ENCODE measurements around the gene PAGR1.
A peak's percentile ranks its signal among the peaks of the same experiment; 100 is the strongest.
"Not testable (repeated sequence)": the region's sequence is repeated elsewhere in the genome, so short reads cannot be mapped to it uniquely, and the experiment has no call there.

PAGR1 gene

GRCh38 chr16:29815793-29816693, at the start of gene PAGR1:
PAGR1 (plus strand) TSS chr16:29816152; CDS start chr16:29816526, 374 bp downstream.
- peak; percentile 98 for DNase-seq

- DNase-seq: no peak
Observed at GRCh38 chr16:29766571-29766970, 49.4 kb upstream of the PAGR1 start.

GRCh38 chr16:29767062-29767461, 48.9 kb upstream of the PAGR1 start:
- DNase-seq: no peak

DNA sequence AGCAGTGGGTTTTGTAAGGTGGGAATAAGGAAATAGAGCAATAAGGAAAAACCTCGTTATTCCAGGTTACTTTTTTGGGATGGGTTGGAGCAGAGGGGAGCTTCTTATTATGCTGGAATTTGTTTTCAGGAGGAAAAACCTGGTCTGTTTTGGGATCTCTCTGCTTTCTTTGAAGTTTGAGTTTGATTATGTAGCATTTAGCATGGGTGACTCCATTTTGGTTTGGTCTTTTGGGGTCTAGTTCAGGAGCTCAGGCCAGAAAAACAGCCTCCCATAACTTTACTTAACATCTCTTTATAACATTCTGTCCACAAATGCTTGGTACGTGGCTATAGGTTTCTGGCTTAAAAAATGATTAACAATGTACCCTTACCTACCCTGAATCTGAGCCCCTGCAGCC, 46.4 kb upstream of the PAGR1 start:
- no peak for DNase-seq

DNA sequence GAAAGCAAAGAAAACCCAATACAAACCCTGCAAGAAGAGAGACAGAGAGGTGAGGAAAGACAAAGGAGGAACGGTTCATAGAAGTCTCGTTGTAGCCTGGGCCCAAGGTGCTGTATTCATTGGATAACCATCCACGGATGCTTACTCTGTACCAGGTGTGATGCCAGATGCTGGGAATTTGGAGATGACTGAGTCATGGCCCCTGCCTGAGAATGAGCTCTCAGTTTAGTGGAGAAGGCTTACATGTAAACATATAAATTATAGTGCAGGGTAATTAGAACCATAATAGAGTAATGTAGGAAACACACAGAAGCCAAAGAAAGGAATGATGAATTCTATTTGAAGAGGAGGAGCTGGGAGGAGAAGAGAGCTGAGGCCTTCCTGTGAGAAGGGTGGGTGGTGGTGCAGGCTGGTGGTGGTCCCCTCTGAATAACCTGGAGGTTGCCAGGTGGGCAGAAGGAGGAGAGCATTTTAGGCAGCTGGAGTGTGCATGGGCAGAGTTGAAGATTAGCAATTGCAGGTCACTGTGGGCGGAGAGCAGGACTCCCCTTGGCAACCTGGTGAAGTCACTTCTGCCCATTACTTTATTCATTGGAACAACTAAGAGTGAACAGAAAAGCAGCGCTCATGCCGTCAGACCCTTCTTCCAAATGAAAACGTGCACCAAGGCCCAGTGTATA, 45.6 kb upstream of the PAGR1 start:
- no peak for DNase-seq

DNA sequence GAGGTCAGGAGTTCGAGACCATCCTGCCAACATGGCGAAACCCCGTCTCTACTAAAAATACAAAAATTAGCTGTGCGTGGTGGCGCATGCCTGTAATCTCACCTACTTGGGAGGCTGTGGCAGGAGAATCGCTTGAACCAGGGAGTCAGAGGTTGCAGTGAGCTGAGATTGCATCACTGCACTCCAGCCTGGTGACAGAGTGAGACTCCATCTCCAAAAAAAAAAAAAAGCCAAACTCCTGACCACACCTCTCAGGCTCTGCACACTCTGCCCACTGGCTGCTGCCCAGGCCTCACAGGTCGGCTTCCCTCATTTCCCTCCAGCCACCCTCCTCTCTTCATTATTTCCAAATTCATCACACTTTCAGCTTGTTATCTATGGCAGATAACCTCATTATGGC, 43.6 kb upstream of the PAGR1 start:
- not testable (repeated sequence) for DNase-seq

DNA sequence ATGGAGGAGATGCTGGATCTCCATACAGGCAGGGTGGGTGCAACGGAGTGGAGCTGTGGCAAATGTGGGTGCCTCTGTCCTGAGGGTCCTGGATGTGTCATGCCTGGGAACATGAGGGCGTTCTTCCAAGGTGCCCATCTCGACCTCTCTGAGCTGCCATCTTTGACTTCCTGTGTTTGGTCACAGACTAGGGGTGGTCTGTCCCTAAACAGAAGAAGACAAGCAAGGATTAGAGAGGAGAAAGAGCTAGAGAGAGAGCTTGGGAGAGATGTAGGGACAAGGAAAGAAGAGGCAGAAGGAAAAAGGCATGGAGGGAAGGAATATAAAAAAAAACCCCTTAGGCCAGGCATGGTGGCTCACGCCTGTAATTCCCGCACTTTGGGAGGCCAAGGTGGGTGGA, 41.2 kb upstream of the PAGR1 start:
- no peak for DNase-seq

GRCh38 chr16:29775742-29776408, 40.1 kb upstream of the PAGR1 start:
- DNase-seq: no peak

DNA sequence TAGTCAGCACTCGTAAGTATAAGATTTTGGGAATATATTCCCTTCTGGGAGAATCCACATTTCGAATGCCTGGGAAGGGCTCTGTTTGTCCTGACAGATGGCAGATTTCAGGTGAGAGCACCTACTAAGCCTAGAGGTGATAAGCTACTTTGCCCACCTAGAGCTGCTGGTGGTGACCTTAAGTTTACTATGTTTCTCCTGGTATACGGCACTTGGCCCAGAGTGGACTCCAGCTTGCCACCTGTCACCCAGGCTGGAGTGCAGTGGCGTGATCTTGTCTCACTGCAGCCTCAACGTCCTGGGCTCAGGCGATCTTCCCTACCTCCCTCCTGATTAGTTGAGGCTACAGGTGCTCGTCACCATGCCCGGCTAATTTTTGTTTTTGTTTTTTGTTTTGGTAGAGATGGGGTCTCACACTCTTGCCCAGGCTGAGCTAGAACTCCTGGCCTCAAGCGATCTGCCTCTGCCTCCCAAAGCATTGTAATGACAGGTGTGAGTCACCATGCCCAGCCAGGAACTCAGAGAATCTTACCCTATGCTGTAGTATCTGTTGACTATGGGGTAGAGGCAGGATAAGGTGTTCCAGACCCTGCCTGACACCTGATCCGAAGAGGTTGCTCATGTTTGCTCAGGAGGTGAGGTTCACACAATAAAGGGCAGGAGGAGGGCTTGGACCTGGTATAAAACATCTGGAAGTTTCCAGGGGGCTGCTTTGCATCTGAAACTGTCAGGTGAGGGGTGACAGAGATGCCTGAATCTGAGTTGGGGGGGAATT, 38.2 kb upstream of the PAGR1 start, which contains the start of gene ZG16:
ZG16 (plus strand) TSS at position 681 of the 775 bp plus-strand sequence. CDS start 1,011 bp downstream, outside the sequence.
- DNase-seq: no peak

DNA sequence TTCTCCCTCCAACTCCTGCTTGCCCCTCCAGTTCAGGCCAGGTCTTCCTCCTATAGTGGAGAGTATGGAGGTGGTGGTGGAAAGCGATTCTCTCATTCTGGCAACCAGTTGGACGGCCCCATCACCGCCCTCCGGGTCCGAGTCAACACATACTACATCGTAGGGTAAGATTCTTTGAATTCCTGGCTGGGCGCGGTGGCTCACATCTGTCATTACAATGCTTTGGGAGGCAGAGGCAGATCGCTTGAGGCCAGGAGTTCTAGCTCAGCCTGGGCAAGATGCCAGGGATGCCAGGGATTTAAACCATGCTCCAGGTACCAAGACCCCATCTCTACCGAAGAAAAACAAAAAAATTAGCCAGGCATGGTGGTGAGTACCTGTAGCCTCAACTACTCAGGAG, 36.5 kb upstream of the PAGR1 start:
- DNase-seq: no peak

DNA sequence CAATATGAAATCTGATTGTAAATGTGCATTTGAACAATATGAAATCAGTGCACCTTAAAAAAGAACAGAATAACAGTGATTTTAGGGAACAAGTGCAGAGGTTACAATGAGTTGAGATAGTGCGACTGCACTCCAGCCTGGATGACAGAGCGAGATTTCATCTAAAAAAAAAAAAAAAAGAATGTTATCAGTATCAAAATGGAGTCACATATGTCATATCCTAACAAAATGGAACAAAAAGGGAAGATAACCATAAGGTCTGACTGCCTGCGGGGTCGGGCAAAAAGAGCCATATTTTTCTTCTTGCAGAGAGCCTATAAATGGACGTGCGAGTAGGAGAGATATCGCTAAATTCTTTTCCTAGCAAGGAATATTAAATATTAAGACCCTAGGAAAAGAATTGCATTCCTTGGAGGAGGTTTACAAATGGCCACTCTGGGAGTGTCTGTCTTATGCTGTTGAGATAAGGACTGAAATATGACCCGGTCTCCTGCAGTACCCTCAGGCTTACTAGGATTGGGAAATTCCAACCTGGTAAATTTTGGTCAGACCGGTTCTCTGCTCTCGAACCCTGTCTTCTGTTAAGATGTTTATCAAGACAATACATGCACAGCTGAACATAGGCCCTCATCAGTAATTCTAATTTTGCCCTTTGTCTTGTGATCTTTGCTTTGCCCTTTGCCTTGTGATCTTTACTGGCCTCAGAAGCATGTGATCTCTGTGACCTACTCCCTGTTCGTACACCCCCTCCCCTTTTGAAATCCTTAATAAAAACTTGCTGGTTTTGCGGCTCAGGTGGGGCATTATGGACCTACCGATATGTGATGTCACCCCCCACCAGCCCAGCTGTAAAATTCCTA, 32.6 kb upstream of the PAGR1 start:
- DNase-seq: not testable (repeated sequence)

DNA sequence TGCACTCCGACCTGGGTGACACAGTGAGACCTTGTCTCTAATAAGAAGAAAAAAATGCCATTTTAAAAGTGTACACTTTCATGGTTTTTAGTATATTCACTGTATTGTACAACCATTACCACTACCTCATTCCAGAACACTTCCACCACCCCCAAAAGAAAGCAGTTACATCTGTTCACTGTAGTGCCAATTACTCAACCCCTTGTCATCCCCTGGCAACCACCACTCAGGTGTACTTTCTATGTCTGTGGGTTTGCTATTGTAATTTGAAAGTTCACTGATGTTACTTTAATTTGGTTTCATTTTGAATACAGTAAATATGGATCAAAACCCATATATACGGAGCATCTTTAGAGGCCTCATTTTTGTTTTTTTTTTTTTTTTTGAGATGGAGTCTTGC, 31.8 kb upstream of the PAGR1 start:
- no peak for DNase-seq

- no peak for DNase-seq
Observed at GRCh38 chr16:29784901-29785500, 31.0 kb upstream of the PAGR1 start.

DNA sequence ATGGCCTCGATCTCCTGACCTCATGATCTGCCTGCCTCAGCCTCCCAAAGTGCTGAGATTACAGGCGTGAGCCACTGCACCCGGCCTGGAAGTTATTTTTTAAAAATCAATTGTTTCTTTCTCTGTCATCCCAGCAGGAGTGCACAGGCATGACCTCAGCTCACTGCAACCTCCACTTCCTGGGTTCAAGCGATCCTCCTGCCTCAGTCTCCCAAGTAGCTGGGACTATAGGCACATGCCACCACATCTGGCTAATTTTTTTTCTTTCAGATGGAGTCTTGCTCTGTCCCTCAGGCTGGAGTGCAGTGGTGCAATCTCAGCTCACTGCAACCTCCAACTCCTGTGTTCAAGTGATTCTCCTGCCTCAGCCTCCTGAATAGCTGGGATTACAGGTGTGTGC, 28.8 kb upstream of the PAGR1 start:
- not testable (repeated sequence) for DNase-seq

DNA sequence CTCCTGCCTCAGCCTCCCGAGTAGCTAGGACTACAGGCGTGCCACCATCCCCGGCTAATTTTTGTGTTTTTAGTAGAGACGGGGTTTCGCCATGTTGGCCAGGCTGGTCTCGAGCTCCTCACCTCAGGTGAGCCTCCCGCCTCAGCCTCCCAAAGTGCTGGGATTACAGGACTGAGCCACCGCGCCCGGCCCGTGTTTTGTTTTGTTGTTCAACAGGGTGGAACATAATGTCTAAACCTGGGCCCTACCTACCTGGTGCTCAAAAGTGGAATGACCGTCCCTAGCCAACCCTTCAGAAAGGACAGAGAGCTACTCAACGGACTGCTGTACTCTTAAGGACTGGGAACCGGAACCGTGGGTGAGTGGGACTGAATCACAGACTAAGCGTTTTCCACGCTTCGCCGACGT, 26.2 kb upstream of the PAGR1 start:
- DNase-seq: no peak

GRCh38 chr16:29790183-29790948, 25.6 kb upstream of the PAGR1 start, which contains the start of gene KIF22:
KIF22 (plus strand) TSS chr16:29790751; CDS start chr16:29790760, 9 bp downstream.
- peak; percentile 99 for DNase-seq

GRCh38 chr16:29790949-29791844, 24.8 kb upstream of the PAGR1 start:
- peak; percentile 50 for DNase-seq

DNA sequence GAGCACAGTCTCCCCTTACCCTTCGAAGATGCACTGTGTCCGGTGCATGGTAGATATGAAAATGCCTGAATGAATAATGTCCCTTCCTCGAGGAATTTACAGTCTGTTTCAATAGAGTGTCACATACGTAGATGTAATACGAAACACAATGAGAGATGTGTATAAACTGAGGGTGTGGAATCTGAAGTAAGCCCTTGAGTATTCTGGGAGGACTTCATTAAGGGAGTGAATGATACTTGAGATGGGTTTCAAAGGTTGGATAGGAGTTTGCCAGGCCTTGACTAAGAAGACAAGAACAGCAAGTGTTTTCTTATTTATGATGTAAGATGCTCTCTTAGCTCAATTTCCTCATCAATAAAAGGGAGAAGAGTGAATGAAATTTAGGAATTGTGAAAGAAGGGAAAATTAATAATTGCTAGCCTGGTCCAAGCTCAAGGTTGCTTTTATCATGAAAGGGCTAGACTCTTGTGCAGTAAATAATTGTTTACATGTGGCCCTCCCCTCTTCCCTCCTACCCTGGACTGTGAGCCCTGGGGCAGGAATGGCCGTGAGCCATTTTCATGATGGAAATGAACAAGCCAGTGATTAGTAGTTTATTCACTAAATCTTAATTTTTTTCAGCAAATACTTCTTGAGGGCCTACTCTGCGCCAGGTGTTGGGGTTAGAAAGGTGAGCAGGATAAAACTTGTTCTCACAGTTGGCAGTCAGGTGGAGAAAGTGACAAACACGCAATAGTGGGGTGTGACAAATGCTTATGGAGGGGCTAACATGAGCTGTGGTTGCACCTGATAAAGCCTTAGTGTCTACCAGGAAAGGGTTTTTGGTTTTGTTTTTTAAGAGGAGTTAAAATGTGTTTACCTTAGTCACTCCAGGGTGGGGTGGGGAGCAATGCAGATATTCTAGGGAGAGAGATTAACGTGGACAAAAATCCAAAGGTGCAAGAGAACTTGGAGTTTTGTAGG, 23.8 kb upstream of the PAGR1 start:
- DNase-seq: no peak

Measured in NCI-H82 (cell line).